GM18507 (cell line): Measurements from ENCODE around the gene MAML3.

ENCODE experiments used
- DNase-seq: peaks from one replicate; pipeline ENCODE4 v3.0.0; 2011; ENCODE audit warnings: low read depth; ENCODE audit not compliant: insufficient read length; ENCODE audit errors: extremely low spot score
- FAIRE-seq: peaks from 2 replicates; lab custom pipeline; 2011; peaks lifted over from hg19 to GRCh38; lab: Jason Lieb, UNC

The MAML3 gene

DNA sequence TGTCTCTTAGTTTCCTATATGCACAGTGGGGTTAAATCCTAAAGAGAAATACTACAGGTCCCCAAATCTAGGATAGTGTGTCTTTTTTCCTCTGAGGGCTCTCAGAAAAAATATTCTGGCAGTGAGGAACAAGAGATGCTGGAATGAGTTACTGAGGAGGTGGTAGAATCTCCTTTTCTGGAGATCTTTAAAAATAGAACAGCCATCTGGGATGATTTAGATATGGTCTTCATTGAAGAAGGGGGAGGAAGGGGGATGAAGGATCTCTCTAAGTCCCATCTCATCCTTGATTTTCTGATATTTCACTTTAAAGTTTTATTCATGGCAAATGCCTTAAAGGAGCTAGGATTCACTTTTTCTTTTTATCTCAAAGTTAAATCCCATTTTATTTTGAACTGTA, 235.0 kb downstream of the MAML3 start:
- DNase-seq (no peak), FAIRE-seq (no peak)

DNA sequence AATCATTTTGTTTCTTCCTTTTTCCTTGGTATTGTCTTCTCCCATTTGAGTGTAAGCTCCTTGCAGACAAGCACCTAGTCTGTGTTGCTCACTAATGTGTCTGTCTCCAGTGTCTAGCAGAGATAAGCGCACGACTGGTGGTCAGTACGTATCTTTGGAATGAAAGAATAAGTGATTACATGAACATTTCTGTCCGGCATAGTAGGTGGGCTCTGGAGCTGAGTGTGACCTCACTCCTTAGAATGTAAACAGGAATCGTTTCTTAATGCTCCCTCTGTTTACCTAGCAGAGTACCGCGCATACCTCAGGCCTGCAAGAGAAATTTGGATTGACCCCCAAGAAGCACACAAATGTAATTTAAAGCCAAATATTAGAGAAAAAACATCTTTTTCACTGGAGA, 235.4 kb downstream of the MAML3 start:
- FAIRE-seq = no peak
- no peak for DNase-seq

DNA sequence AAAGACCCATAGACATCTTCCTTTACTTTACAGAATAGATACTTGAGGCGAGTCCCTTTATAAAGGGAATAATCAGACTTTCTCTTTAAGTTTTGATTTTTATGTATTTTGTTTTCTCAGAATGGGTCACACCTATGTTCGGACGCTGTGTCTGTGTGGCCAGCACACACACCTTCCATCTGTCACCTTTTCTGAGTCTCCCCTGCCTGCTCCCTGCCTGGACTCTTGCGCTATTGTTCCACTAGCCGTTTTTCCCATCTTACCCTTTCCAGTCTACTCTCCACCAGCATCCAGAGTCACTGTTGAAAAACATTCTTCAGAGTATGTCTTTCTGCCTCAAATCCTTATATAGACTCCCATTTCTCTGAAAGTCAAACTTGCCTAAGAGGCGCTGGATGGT, 236.1 kb downstream of the MAML3 start:
- DNase-seq = no peak
- FAIRE-seq = no peak

DNA sequence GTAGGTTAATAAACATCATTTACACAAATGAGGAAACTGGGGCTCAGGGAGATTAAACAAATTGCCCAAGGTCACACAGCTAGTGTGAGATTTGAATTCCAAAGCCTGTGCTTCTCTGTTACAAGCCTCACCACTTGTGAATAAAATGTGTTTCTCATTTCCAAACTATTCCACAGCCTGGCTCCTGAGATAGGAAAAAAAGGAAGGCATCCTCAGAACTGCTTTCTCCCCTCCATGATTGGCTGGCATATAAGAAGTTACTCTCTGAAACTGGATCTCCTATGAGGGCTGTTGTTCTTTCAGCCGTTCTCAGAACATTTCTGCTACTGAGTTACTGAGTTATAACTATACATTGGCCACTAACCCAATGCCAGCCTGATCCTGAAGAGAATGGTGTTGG, 237.9 kb downstream of the MAML3 start:
- DNase-seq = no peak
- no peak for FAIRE-seq

DNA sequence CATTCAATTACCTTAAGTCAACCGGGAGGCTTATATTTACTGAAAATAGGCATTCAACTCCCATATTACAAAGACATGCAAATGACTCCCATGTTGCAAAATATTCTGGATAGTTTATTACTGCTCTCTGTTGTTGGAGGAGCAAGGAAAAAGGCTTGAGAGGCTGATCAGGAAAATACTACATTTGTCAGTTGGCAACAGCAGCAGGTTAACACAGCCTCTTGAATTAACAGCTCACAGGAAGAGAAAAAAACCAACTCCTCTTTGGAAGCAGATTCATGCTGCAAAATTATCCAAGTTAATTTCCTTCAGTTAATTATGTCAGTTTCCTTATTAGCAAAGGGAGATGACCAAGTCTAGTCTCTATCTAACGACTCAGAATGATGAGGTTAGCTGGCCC, 238.9 kb downstream of the MAML3 start:
- FAIRE-seq (no peak), DNase-seq (no peak)

DNA sequence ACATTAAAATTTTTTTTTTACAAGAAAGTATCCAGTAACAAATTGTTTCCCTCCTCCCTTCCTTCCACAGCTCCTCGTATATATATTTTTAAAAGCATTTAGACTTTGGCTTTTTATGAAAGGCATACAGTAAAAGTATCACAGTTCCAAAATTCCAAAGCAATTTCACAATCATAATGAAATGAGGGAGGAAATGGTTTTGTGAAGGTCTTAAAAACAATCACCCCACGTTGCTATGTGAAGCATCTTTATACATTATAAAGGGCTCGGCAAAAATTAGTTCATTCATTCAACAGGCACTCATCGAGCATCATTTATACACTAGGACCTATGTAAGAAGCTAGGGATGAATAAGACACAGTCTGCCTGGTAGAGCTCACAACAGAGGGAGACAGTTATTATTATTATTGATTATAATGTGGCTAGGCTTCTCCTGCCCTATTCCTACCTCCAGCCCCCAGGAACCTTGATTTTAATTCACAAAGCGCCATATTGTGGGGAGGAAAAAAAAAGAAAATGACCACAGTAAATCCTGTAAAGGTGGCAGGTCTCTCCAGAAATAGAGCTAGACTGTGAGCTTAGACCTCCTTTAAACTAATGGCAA, 239.9 kb downstream of the MAML3 start:
- DNase-seq = no peak
- no peak for FAIRE-seq

DNA sequence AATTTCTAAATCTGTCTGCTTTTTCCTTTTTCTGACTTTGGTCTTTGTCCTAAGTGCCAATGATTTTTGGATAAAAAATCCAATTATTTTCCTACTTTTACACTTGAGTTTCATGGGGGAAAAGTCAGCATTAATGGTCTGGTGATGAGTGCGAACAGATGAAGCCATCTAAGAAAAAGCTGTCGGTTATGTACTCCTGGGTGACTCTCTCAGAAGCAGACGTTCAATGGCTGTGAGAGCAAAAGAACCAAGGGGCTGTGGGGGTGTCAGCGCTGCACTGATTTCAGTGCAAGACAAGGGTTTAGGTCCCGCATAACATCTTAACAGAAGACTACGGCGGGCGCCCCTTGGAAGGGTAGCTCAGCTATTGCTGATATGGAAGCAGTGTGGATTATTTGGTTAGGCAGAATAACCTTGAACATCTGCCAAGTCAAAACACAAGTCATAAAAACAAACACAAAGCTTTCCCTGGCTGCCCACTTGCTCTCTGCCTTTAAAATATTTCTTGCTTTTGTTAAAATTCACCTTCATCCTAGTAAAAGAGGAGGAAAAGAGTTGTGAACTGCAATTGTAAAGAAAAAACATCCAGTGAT, 240.5 kb downstream of the MAML3 start:
- no peak for FAIRE-seq

DNA sequence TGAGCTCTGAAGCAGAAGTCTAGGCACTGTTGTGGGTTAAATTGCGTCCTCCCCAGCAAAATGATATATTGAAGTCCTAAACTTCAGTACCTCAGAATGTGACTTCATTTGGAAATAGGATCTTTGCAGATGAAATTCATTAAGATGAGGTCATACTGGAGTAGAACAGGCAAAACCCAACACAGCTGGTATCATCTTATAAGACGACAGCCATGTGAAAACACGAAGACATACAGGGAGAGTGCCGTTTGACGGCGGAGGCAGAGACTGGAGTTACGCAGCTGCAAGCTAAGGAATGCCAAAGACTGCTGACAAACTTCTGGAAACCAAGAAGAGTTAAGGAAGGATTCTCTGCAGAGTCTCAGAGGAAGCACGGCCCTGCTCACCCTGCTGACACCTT, 241.5 kb downstream of the MAML3 start:
- DNase-seq (no peak), FAIRE-seq (no peak)

More for the DNA sequence above, 240.5 kb downstream of the MAML3 start:
- DNase-seq = no peak

DNA sequence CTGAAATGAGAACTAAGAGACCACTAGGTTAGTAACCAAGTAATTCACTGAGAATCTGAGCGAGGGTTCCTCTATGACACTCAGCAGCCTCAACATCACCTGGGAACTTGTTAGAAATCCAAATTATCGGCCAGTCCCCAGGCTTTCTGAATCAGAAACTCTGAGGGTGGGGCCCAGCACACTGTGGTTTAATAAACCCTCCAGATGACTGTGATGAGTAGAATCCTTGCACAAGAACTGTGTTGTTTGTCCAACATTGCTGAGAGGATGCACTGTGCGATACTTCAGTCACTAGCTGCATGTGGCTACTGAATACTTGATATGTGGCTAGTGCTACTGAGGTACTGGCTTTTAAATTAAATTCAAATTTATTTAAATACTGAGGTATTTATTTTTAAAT, 243.9 kb downstream of the MAML3 start:
- DNase-seq (no peak), FAIRE-seq (no peak)

DNA sequence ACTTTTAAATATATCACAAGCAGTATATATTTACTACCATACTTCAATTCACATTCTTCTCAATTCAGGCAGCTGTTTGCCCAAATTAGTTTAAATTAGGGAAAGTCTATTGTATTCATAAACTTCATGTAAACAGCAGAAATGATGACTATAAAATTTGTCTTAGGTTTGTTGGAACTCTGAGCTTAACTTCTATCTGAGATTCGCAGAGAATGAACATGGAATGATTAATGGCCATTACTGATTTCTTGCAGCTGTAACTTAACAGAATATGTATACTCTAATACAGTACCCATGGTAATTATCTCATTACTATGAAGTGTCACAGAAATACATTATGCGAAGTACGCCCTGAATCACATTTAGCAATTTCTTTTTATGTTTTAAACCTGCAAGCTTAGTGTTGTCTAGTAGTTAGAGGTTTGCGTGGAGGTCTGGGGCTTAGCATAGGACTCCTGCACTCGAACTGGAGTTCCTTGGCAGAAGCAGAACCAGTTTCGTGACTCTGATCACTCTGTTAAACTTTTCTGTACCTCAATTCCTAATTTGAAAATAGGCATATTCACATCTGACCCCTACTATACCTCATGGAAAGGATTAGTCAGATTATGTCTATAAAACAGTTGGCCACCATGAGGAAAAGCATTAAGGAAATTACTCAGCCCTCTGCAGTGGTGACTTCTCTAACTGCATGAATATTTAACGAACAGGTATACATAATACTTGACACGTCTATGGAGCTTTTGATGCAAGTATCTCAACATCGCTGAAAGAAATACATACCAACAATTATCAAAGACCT, 245.1 kb downstream of the MAML3 start:
- DNase-seq = no peak
- no peak for FAIRE-seq

DNA sequence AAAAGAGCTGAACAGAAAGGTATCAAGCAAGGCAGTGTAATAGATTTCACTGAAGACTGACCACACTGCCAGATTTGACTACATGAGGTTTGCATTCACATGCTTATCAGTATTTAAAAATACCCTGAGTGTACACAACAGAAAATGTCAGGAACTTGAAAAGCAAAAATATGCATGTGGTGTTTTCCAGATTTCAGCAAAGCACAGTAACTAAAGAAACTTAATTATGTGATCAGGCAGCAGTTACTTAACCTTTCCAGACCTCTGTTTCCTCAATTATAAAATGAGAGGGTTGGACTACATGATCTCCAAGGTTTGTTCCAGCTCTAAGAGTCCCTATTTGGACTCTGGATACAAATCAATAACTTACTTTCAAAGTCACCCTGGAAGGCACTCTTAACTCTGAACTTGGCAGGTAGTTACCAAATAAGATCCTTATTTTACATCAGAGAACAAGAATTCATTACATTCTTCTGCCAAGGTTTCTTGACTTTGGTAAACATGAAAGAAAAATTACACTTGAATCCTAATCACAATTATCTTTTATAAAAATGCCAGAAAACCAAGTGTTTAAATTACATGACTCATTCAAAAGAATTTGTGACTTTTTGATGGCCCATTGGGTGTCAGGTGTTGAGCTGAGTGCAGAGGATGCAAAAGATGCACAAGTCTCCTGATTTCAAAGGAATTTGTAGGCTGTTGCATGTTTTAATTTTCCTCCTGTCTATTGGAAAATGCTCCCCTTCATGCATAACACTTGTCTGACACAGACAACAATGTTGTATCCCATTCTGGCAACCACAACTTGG, 246.8 kb downstream of the MAML3 start:
- no peak for FAIRE-seq

DNA sequence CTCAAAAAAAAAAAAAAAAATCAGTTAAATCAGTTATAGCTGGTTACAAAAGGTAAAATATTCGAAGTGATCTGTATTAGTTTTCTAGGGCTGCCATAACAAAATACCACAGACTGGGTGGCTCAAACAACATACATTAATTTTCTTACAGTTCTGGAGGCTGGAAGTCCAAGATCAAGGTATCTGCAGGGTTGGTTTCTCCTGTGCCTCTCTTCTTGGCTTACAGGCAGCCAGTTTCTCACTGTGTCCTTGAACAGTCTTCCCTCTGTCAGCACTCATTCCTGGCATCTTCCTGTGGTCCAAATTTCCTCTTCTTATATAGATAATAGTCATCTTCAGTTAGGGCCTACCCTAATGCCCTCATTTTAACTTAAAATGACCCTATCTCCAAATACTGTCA, 248.5 kb downstream of the MAML3 start:
- no peak for FAIRE-seq
- no peak for DNase-seq

More for the DNA sequence above, 246.8 kb downstream of the MAML3 start:
- no peak for DNase-seq

DNA sequence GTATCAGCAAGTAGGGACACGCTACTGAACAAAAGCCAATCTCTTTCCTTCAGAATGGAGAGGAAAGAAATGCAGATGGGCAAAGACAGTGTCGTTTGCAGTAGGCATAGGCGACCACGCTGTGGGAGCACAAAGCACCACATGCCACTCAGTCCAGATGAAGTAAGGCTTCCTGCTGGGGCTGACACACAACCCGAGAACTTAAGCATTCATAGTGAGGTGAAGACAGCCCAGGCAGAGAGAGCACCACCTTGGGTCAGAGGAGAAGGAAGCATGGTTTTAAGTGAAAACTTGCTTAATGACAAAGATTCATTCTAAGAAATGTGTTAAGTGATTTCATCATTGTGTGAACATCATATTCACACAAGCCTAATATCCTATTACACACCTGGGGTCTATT, 249.6 kb downstream of the MAML3 start:
- FAIRE-seq = no peak

DNA sequence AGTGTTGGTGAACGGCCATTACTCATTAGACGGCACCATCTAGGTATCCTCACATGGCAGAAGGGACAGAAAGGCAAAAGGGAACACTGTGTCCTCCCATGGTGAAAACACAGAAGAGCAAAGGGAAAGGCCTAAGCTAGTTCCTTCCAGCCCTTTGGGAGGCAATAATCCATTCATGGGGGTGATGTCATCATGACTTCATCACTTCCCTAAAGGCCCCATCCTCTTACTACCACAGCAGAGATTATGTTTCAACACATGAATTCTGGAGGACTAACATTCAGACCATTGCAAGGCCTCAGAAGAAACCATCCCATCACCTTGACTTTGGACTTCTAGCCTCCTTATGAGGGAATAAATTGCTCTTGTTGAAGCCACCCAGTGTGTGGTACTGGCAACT, 250.1 kb downstream of the MAML3 start:
- FAIRE-seq (no peak), DNase-seq (no peak)

More for the DNA sequence above, 249.6 kb downstream of the MAML3 start:
- no peak for DNase-seq

DNA sequence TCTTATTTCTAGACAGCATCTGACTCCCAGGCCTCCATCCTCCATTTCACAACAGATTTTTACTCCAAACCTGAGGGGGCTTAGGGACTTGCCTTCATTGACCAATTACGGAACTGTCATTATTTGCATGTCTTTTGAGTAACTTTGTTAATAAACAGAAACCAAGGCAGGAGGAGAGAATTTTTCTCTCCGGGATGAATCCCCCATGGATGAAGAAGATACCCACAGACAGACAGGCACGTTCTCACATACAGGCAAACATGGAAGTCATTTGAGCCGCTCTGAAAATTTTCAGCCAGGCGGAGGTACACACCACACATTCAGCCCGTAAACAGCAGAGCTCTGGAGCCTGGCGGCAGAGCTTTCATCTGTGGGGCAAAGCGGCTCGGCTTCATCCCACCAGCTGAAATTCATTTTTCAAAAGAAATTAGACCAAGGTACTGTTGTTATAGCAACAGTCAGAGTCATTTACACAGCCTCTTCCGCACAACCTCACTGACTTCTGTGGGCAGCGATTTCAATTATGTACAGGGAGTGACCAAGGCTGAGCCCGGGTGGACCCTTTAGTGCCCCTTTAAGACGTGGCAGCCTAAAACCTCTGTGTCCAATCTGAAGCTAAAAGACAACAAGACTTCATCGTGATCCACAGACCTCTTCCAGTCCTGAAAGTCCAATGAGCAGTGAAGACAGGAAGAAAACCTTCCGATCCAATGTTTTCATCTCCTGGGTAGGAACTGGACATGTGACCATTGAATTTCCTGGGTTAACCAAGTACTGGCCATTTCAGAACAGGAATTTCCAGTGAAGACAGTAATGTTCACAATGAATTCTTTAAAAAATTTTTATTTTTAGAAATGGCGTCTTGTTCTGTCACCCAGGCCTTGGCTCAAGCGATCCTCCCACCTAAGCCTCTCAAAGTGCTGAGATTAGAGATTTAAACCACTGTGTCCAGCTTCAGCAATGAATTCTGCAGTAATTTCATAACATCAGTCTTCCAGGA, 251.4 kb downstream of the MAML3 start:
- no peak for DNase-seq
- FAIRE-seq = no peak

DNA sequence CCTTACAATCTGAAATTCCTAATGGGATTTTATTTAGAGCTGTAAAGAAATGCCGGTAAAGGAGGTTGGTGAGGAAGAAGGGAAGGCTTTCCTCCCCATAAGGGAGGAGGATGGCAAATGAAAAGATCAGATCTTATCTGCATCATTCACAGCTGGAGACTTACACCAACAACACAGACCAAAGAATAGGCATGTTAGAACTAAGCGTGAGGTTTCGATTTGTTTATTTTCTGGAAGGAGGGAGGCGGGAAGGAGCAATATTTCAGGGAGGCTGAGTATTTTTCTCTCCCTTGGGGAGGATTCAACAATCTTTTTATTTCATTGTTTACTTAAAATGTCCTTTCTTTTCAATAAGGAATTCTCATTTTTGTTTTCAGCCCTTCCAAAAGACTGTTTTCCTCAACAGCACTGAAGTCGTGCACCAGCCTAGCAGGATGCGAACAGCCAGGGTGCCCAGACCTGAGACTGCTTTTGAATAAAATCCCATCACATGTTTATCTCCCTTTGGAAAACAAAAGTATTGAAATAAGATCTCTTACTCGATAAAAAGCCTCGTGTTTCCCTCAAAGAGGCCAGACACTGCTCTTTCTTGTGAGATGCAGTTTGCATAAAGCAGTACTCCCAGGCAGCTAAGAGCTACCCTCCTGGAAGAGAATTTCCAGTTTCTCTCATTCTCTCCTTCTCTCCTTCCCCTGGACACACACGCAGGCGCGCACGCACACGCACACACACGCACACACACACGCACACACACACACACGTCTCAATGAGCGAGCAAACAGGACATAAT, 252.3 kb downstream of the MAML3 start:
- no peak for FAIRE-seq
- DNase-seq = no peak

DNA sequence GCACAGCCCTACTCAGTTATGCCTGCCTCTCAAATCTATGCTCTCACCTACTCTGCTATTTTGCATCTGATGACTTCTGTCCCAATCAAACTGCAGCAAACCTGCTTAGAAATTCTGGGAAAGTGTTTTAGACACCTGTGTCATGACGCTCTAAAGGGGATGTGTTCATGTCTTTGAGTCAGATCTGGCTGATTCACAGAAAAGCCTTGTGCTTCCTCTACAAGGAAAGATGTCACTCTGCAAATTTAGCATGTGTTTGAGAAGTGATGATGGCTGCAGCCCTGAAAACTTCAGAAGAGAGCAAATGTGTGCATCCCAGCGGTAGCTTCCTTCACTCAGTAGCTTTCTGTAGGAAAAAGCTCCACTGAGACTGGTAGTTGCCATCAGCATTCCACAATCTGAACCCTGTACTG, 253.0 kb downstream of the MAML3 start:
- FAIRE-seq = no peak
- DNase-seq = no peak

DNA sequence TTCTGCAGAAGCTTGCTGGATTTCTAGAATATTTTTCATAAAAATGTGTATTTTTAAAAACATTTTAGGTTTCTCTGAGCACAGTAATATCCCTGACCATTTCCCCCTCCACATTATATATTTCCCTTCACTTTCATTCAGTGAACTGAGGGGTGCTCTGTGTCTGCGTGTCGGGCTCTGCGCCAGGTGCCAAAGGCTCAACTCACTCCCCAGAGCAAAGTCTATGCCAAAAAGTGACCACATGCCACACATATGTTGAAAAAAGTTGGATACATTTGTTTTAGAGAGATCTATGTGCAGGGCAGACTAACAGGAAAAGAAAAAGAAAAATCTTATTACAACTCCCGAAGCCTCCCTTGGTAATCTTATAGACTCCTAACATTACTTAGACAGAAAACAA, 254.6 kb downstream of the MAML3 start:
- FAIRE-seq (no peak), DNase-seq (no peak)
